Vagina (tissue), 2 donors: ENCODE measurements around the gene NPBWR2. TPM values are rescaled to one million over a fixed set of nuclear protein-coding genes. Genes with fewer than 3 reads are reported as not detected.
A peak's percentile ranks its signal among the peaks of the same experiment; 100 is the strongest.

Source experiments
- DNase-seq, 2 donors: peaks; one replicate each; pipeline ENCODE4 v3.0.0-alpha.2; 2017; ENCODE audit errors: extremely low spot score in 2 of 2
- H3K27ac ChIP-seq: fragments of 200-600 bp; sonication (generic); one replicate; pipeline ENCODE4 v1.5.1; 2019
- H3K27me3 ChIP-seq: fragments of 200-600 bp; sonication (generic); one replicate; pipeline ENCODE4 v1.5.1; 2019
- H3K36me3 ChIP-seq, 2 donors: fragments of 200-600 bp; sonication (generic); one replicate each; pipeline ENCODE4 v1.5.1; 2017 to 2019
- H3K4me1 ChIP-seq: fragments of 200-600 bp; sonication (generic); one replicate; pipeline ENCODE4 v1.5.1; 2019
- H3K4me3 ChIP-seq, 2 donors: fragments of 200-600 bp; sonication (generic); 1 replicate in 1 of 2; 2 replicates in 1 of 2; pipeline ENCODE4 v1.5.1; 2016 to 2019
- H3K9me3 ChIP-seq: fragments of 200-600 bp; sonication (generic); one replicate; pipeline ENCODE4 v1.5.1; 2019
- CTCF ChIP-seq, 3 experiments: fragments of 450-650 bp in 2 of 3; fragments of 200-600 bp in 1 of 3; sonication (generic) in 1 of 3; IDR thresholded peaks; one replicate each; pipeline ENCODE4 v1.5.1; 2017 to 2019; ENCODE audit warnings: antibody characterized with exemption in 3 of 3, mild to moderate bottlenecking in 2 of 3, moderate library complexity in 2 of 3
- POLR2A ChIP-seq, 2 donors: fragments of 450-650 bp; IDR thresholded peaks; one replicate each; pipeline ENCODE4 v1.6.1; 2017; ENCODE audit warnings: antibody characterized with exemption in 2 of 2, mild to moderate bottlenecking in 2 of 2, moderate library complexity in 2 of 2
- POLR2AphosphoS5 ChIP-seq, 2 donors: sonication (generic); formaldehyde crosslinking; IDR thresholded peaks; one replicate each; pipeline ENCODE4 v1.9.0; 2017; ENCODE audit warnings: antibody characterized with exemption in 2 of 2, mild to moderate bottlenecking in 2 of 2, low read depth in 1 of 2; ENCODE audit not compliant: insufficient read depth in 1 of 2
- intact Hi-C: fragments of 100-400 bp; cut with DNase I; formaldehyde crosslinking; loops from one replicate; pipeline ENCODE4 v1.15.1; 2023
- total RNA-seq: library from RNA; depleted of rRNA; stranded (reverse); fragments of >200 nt; gene quantifications from one replicate; pipeline ENCODE4 v1.2.3, GENCODE V29; 2016

The NPBWR2 gene
- total RNA-seq, 1 donor from 2014 or later: not detected

GRCh38 chr20:64069614-64070243 lies 37.6 kb downstream of the NPBWR2 start:
- TF ChIP-seq POLR2AphosphoS5 (IDR thresholded peaks at IDR 0.05; ENCODE audit: insufficient read depth in 1 of 2, low read depth in 1 of 2) (no peak), POLR2A (IDR thresholded peaks at IDR 0.05) (no peak), CTCF (IDR thresholded peaks at IDR 0.05) (peak in 1 of 3 experiments; percentile 29)
- intact Hi-C loops: no loop called here
- H3K27me3 ChIP-seq: no peaks in the 10 kb centered on the region

GRCh38 chr20:64069209-64069613 lies 38.2 kb downstream of the NPBWR2 start:
- no peak for DNase-seq
- Histone ChIP-seq H3K4me3 (no peak overlapping the region), H3K36me3 (peaks cover 0 to 12% of the 10 kb centered on the region in 2 donors), H3K9me3 (no peaks in the 10 kb centered on the region), H3K27me3 (no peaks in the 10 kb centered on the region), H3K4me1 (peaks cover 19% of the 10 kb centered on the region), H3K27ac (no peak overlapping the region)
- no peak for TF ChIP-seq CTCF (IDR thresholded peaks at IDR 0.05)
- TF ChIP-seq POLR2A (IDR thresholded peaks at IDR 0.05): no peak
- no peak for TF ChIP-seq POLR2AphosphoS5 (IDR thresholded peaks at IDR 0.05; ENCODE audit: insufficient read depth in 1 of 2, low read depth in 1 of 2)
- intact Hi-C loops: no loop called here

More at GRCh38 chr20:64069614-64070243, 37.6 kb downstream of the NPBWR2 start:
- H3K4me3 ChIP-seq: no peak overlapping the region
- DNase-seq: no peak
- peaks cover 14% of the 10 kb centered on the region for H3K4me1 ChIP-seq
- H3K36me3 ChIP-seq: peaks cover 0 to 12% of the 10 kb centered on the region in 2 donors
- H3K9me3 ChIP-seq: no peaks in the 10 kb centered on the region
- H3K27ac ChIP-seq: no peak overlapping the region

- Histone ChIP-seq H3K4me1 (peaks cover 25% of the 10 kb centered on the region), H3K4me3 (no peak overlapping the region), H3K27ac (no peak overlapping the region), H3K36me3 (peaks cover 0 to 8% of the 10 kb centered on the region in 2 donors), H3K9me3 (no peaks in the 10 kb centered on the region), H3K27me3 (no peaks in the 10 kb centered on the region)
- TF ChIP-seq CTCF (IDR thresholded peaks at IDR 0.05) (no peak), POLR2A (IDR thresholded peaks at IDR 0.05) (no peak), POLR2AphosphoS5 (IDR thresholded peaks at IDR 0.05; ENCODE audit: insufficient read depth in 1 of 2, low read depth in 1 of 2) (no peak)
- intact Hi-C loops: no loop called here
- DNase-seq: no peak
Observed at GRCh38 chr20:64068386-64069208, 38.8 kb downstream of the NPBWR2 start.

- TF ChIP-seq POLR2A (IDR thresholded peaks at IDR 0.05): no peak
- no peak for TF ChIP-seq CTCF (IDR thresholded peaks at IDR 0.05)
- no peak for TF ChIP-seq POLR2AphosphoS5 (IDR thresholded peaks at IDR 0.05; ENCODE audit: insufficient read depth in 1 of 2, low read depth in 1 of 2)
- no peak for DNase-seq
- intact Hi-C loops: no loop called here
- Histone ChIP-seq H3K27ac (no peak overlapping the region), H3K9me3 (no peaks in the 10 kb centered on the region), H3K36me3 (peaks cover 0 to 3% of the 10 kb centered on the region in 2 donors), H3K4me1 (peaks cover 26% of the 10 kb centered on the region), H3K27me3 (no peaks in the 10 kb centered on the region), H3K4me3 (no peak overlapping the region)
Observed at GRCh38 chr20:64067733-64068307, 39.5 kb downstream of the NPBWR2 start.
